Measurements from ENCODE around the gene SLC2A5.
"Not testable (repeated sequence)": the region's sequence is repeated elsewhere in the genome, so short reads cannot be mapped to it uniquely, and the experiment has no call there.

Gene SLC2A5

DNA sequence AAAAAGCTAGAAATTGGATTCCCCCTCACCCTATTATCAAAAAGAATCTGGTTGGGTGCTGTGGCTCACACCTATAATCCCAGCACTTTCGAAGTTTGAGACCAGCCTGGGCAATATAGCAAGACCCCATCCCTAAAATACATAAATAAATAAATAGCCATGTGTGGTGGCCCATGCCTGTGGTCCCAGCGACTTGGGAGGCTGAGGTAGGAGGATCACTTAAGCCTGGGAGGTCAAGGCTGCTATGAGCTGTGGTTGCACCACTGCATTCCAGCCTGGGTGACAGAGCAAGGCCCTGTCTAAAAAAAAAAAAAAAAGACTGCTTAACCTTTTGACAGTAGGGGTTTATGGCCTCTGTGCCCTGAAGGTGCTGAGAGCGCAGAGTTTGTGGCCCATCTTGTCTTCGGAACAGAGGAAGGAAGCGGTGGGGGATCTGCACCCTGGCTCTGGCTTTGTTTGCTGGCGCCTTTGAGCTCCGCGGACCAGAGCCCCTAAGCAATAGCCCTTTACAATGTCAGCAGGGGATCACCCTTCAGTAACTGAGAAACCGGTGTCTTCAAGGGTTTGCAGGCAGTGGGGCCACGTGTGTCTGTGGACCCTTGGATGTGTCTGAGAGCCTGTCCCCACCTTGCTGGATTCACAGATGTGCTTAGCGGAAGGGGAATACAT is 65.3 kb downstream of the SLC2A5 start:
- DNase-seq = no peak

DNA sequence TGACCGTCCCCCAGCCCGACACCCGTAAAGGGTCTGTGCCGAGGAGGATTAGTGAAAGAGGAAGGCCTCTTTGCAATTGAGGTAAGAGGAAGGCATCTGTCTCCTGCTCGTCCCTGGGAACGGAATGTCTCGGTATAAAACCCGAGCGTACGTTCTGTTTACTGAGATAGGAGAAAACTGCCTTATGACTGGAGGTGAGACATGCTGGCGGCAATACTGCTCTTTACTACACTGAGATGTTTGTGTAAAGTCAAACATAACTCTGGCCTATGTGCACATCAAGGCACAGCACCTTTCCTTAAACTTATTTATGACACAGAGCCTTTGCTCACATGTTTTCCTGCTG is 67.2 kb downstream of the SLC2A5 start:
- DNase-seq = not testable (repeated sequence)

DNA sequence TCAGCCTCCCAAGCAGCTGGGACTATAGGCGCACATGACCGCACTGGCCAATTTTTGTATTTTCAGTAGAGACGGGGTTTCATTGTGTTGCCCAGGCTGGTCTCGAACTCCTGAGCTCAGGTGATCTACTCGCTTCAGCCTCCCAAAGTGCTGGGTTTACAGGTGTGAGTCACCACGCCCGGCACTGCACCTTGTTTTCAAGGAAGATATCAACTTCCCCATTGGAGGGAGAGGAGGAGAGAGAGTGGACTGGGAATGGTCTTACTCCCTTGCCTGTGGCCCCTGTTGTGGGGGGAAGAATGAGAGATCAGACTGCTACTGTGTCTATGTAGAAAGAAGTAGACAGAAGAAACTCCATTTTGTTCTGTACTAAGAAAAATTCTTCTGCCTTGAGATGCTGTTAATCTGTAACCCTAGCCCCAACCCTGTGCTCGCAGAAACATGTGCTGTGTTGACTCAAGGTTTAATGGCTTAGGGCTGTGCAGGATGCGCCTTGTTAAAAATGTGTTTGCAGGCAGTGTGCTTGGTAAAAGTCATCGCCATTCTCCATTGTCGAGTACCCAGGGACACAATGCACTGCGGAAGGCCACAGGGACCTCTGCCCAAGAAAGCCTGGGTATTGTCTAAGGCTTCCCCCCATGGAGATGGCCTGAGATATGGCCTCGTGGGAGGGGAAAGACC is 67.8 kb downstream of the SLC2A5 start:
- DNase-seq = not testable (repeated sequence)

DNA sequence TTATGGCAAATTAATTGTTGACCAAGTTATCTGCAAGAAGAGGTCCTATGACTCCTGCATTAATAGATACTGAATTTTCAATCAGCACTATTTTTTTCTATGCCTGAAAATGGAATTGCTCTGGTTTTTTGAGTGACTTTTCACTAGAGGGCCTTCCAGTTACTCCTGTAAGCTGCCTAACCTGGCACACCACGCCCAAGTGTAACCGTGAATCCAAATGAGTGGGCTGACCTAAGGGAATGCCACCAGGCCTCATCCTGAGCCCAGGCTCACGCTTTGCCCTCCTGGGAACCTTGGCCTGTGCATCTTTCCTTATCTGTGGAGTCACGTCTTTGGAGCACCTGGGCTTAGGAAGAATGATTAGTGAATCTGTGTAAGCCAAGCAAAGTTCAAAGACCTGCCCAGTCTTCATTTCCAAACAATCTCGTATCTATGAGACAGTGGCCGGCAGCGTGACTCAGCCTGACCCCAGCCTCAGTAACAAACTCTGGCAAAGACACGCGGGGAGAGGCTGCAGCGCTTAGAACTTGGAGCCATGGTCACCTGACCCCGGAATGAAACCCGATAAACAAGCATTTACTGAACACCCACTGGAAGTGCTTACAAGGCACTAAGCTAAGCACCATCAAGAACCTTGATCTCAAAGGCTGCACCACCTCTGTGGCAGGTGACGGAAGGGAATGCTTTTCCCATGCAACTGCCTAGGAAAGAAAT is 75.3 kb downstream of the SLC2A5 start:
- not testable (repeated sequence) for DNase-seq

DNA sequence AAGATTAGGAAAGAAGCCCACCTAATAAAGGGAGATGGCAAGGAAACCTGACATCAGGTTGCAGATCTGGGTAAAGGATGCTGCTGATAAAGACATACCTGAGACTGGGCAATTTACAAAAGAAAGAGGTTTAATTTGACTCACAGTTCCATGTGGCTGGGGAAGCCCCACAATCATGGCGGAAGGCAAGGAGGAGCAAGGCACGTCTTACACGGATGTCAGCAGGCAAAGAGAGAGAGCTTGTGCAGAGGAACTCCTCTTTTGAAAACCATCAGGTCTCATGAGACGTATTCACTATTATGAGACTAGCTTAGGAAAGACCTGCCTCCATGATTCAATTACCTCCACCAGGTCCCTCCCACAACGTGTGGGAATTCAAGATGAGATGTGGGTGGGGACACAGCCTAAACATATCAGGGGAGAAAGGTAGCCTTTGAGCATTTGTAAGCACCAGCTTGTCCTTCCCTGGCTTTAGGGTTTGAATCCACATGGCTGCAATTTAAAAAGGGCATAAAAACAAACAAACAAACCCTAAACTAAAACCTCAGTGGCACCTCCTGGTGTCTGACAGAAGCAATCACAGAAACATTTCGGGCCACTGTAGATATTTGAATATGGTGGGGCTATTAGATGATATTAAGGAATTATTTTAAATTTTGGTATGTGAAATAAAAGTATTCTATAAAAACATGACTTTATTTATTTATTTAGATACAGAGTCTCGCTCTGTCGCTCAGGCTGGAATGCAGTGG is 76.3 kb downstream of the SLC2A5 start:
- DNase-seq = no peak

DNA sequence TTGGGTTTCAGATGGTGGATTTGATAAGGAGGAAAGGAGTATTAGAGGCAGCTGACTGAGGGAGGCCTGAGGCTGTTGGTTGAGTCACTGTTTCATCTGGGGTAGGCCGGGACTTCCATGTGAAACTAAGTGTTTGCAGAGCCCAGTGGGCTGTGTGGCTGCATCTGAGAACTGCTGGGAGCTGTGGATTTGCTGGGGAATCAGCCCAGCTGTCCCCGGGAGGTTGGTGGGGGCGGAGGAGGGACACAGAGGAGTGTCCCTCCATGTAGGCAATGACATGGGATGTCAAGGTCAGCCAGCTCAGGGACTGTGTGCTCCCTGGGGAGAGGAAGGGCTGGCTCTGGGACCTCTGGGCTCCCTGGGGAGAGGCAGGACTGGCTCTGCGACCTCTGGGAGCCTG is 79.6 kb downstream of the SLC2A5 start:
- DNase-seq = no peak

DNA sequence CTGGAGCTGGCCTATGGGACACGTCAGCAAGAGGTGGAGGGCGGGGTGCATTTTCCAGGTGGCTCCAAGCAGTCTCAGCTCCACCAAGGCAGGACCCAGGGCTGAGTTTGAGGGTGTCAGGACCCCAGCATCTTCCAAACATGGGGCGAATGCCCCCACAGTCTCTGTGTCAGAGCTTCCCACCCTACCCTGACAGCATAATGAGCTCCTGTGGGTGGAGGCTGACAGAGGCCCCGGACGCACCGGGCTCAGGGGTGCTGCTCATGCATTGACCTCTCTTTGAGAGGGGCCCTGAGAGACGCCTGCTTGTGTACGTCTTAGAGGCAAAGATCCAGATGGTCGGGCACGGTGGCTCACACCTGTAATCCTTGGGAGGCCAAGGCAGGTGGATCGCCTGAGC is 80.4 kb downstream of the SLC2A5 start:
- DNase-seq = no peak

DNA sequence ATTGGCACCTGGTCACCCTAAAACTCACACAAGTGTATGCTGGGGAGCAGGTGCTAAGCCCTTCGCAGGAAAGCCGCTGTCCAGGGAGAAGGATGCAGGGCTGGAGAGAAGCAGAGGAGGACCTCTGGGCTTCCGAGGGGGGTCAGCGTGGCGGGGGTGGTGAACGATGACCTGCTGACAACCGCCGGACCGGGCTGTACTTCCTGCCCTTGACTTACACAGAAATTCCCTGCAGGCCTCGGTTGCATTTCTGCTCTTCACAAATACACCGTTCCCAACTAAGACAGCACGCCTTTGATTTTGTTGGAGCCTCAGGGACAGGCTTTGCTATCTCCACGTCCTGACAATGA is 80.8 kb downstream of the SLC2A5 start:
- no peak for DNase-seq

DNA sequence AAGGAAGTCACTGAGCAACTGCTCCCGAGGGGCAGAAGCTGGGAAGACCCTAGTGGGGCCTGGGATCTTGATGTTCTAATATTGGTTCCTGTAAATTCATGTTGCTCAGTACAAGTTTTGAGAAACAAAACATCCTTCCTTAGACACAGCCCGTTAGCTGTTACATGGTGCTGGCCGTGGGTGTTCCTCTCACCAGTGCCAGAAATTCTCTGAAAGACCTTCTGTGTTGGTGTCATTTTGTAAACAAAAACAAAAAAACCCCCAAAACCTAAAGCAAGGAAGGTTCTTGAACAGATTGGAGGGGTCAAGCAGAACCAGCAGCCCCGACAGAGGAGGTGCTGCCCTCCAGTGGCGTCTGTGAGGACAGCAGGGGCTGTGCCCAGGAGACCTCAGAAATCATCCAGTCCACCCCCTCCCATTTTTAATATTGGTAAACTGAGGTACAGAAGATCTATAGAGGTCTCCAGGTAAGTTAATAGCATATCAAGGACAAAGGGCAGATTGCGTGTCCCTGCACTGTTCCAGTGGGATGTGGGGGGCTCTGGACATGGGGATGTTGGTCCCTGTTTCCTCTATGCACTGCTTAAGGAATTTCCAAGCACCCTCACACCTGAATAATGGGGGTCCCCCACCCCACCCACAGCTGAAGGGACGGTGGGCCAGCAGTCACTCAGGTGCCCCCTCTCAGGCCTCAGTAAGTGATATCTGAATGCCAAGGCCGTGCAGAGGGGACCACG is 81.4 kb downstream of the SLC2A5 start:
- DNase-seq = no peak

DNA sequence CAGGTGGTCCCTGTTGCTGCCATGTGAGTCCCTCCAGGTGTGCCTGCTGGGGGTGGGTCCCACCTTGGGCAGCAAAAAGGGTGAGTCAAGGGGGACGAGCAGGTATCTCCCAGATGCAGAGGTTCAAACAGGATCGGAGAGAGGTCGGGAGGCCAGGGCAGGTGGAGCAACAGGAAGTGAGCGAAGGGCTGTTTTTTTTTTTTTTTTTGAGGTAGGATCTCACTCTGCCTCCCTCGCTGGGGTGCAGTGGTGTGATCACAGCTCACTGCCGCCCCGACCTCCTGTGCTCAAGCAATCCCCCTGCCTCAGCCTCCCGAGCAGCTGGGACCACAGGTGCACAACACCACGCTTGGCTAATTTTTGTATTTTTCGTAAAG is 82.6 kb downstream of the SLC2A5 start:
- DNase-seq = no peak

DNA sequence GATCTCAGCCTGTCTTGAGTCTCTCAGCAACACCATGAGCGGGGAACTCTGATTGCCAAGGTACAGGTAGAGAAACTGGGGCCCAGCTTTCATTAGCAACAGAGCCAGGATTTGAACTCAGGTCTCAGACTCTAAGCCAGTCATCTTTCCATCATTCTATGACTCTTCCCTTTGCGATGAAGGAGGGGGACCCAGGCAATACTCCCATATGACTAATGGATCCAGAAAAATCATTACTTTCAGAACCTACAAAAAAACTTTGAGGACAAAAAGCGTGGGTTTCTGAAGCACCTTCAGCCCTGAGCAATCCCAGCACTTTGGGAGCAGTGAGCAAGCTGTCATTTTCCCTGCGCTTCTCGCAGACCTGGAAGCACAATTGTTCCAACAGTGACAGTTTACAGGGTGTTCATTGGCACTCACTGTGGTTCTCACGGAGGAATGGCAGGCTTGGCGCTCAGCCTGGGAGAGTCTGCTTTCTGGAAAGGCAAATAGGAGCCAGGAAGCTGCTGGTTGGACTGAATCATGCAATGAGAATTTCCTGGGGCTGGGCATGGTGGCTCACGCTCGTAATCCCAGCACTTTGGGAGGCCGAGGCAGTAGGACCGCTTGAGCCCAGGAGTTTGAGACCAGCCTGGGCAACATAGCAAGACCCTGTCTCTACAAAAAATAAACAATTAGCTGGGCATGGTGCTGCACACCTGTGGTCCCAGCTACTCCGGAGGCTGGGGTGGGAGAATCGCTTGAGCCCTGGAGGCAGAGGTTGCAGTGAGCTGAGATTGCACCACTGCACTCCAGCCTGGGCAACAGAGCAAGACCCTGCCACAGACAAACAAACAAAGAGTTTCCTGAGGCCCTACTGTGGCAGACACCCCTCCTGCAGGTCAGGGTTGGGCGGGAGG is 83.3 kb downstream of the SLC2A5 start:
- no peak for DNase-seq
